ENCODE data around the gene TAPT1. TPM values are rescaled to one million over a fixed set of nuclear protein-coding genes. Genes with fewer than 3 reads are reported as not detected.
A peak's percentile ranks its signal among the peaks of the same experiment; 100 is the strongest.

Gene TAPT1
- total and polyA plus RNA-seq, 2 of the 13 experiments (the other 11 are each of a cell fraction or from before 2014, with no cell fraction given): 24.5 to 25.3 TPM

DNA sequence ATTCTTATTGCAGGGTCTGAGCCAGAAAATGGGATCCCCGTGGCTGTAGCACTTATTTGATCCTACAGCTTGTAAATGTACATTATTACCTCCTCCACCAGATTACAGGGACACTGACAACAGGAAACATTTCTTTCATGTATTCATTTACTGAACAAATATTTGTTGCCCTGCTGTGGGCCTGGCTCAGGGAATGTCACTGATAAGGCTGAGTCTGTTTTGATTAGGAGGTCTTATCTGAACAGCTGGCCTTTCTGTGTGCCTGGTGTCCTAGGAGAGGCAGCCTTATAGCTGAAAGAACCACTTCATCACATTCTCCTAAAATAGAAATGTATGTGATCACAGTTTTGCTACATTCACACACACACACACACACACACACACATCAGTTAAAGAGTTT lies 96.9 kb downstream of the TAPT1 start (continued):
- TF ChIP-seq MTERF4 (CRISPR knock-in tag; IDR thresholded peaks at IDR 0.05): no peak
- TF ChIP-seq, protein P1, sequence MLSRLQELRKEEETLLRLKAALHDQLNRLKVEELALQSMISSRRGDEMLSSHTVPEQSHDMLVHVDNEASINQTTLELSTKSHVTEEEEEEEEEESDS (CRISPR knock-in tag; IDR thresholded peaks at IDR 0.05; ENCODE audit: borderline replicate concordance): no peak
- TF ChIP-seq NBN (conservative IDR thresholded peaks at IDR 0.05): no peak
- TF ChIP-seq MATR3 (CRISPR knock-in tag; IDR thresholded peaks at IDR 0.05): no peak
- no peak for TF ChIP-seq ZNF563 (CRISPR knock-in tag; IDR thresholded peaks at IDR 0.05)
- peak; percentile 49; the same call in 1 of the 2 replicates for TF ChIP-seq FOXK1 (CRISPR knock-in tag; IDR thresholded peaks at IDR 0.05; ENCODE audit: borderline replicate concordance, low read depth)
- peak; percentile 90 for TF ChIP-seq TARDBP (CRISPR knock-in tag; IDR thresholded peaks at IDR 0.05)
- TF ChIP-seq ZBTB7A (CRISPR knock-in tag; IDR thresholded peaks at IDR 0.05): no peak
- no peak for TF ChIP-seq ZNF446 (CRISPR knock-in tag; IDR thresholded peaks at IDR 0.05)
- no peak for TF ChIP-seq MEIS2 (CRISPR knock-in tag; IDR thresholded peaks at IDR 0.05)
- peak; percentile 5; the same call in 1 of the 2 replicates for TF ChIP-seq TBX3 (IDR thresholded peaks at IDR 0.05; ENCODE audit: borderline replicate concordance)
- no peak for TF ChIP-seq MTA3 (CRISPR knock-in tag; IDR thresholded peaks at IDR 0.05)
- no peak for TF ChIP-seq FIP1L1 (IDR thresholded peaks at IDR 0.05; ENCODE audit: borderline replicate concordance, insufficient read depth, low read depth, low read length)
- no peak for TF ChIP-seq ELF4 (CRISPR knock-in tag; IDR thresholded peaks at IDR 0.05; ENCODE audit: borderline replicate concordance)
- no peak for TF ChIP-seq HOXA9 (CRISPR knock-in tag; IDR thresholded peaks at IDR 0.05; ENCODE audit: borderline replicate concordance)
- TF ChIP-seq SIN3B (IDR thresholded peaks at IDR 0.05; ENCODE audit: low read length): no peak
- no peak for TF ChIP-seq RBAK (CRISPR knock-in tag; IDR thresholded peaks at IDR 0.05)

Measured in HepG2 (cell line).